HG02763 (cell line): ENCODE results near the gene EVX2.

ENCODE experiments used
- ATAC-seq: cut with Tn5 transposase; IDR thresholded peaks from one replicate; pipeline ENCODE4 v1.9.1; 2021; ENCODE audit warnings: mild to moderate bottlenecking, moderate library complexity; ENCODE audit not compliant: unreplicated experiment

The EVX2 gene

GRCh38 chr2:176107731-176108181, 24.0 kb upstream of the EVX2 start:
- no peak for ATAC-seq

- ATAC-seq, result no peak
Measured at GRCh38 chr2:176106581-176107539, 23.1 kb upstream of the EVX2 start, which contains the start of gene HOXD11. HOXD11 (plus strand) TSS chr2:176107280; CDS start chr2:176107356, 76 bp downstream.

GRCh38 chr2:176105730-176106580, 22.2 kb upstream of the EVX2 start:
- ATAC-seq, result no peak

GRCh38 chr2:176105078-176105729, 21.4 kb upstream of the EVX2 start:
- ATAC-seq, result no peak

GRCh38 chr2:176104316-176105077, 20.7 kb upstream of the EVX2 start:
- no peak for ATAC-seq

- ATAC-seq, result no peak
Measured at GRCh38 chr2:176103742-176104315, 20.1 kb upstream of the EVX2 start.

- no peak for ATAC-seq
Measured at GRCh38 chr2:176103194-176103593, 19.4 kb upstream of the EVX2 start.

- ATAC-seq, result no peak
Measured at GRCh38 chr2:176102309-176102866, 18.6 kb upstream of the EVX2 start.

- no peak for ATAC-seq
Measured at GRCh38 chr2:176101842-176102241, 18.1 kb upstream of the EVX2 start.

- no peak for ATAC-seq
Measured at GRCh38 chr2:176101216-176101830, 17.6 kb upstream of the EVX2 start.

- no peak for ATAC-seq
Measured at GRCh38 chr2:176100547-176101140, 16.9 kb upstream of the EVX2 start.

- no peak for ATAC-seq
Measured at GRCh38 chr2:176099728-176100546, 16.2 kb upstream of the EVX2 start, which contains the start of gene HOXD12. HOXD12 (plus strand) TSS chr2:176099795; CDS start chr2:176099802, 7 bp downstream.

- no peak for ATAC-seq
Measured at GRCh38 chr2:176099159-176099727, 15.5 kb upstream of the EVX2 start.

- ATAC-seq, result no peak
Measured at GRCh38 chr2:176098366-176099158, 14.8 kb upstream of the EVX2 start.

GRCh38 chr2:176097820-176098365, 14.1 kb upstream of the EVX2 start:
- ATAC-seq, result no peak
